ENCODE data around the gene CILP.

The CILP gene

GRCh38 chr15:65221697-65222096 lies 10.4 kb upstream of the CILP start:
- DNase-seq, result no peak

GRCh38 chr15:65219137-65219536 lies 7.9 kb upstream of the CILP start:
- peak; percentile 28 for DNase-seq

GRCh38 chr15:65217526-65218482 lies 6.5 kb upstream of the CILP start:
- DNase-seq, result peak; percentile 26

GRCh38 chr15:65215496-65215895 lies 4.2 kb upstream of the CILP start:
- no peak for DNase-seq

GRCh38 chr15:65214010-65214409 lies 2.7 kb upstream of the CILP start:
- DNase-seq, result no peak

GRCh38 chr15:65213241-65213640 lies 2.0 kb upstream of the CILP start:
- no peak for DNase-seq

GRCh38 chr15:65212097-65212496 lies 824 bp upstream of the CILP start:
- DNase-seq, result peak; percentile 59

- no peak for DNase-seq
These were observed 259 bp upstream of the CILP start for GRCh38 chr15:65211482-65211982.

- DNase-seq, result no peak
These were observed 1.3 kb downstream of the CILP start for GRCh38 chr15:65209701-65210643.

GRCh38 chr15:65208647-65209046 lies 2.6 kb downstream of the CILP start:
- no peak for DNase-seq

GRCh38 chr15:65207280-65207840 lies 3.9 kb downstream of the CILP start:
- DNase-seq, result no peak

- no peak for DNase-seq
These were observed 4.5 kb downstream of the CILP start for GRCh38 chr15:65206750-65207149.

- DNase-seq, result no peak
These were observed 6.2 kb downstream of the CILP start for GRCh38 chr15:65204931-65205660.

GRCh38 chr15:65204236-65204930 lies 6.9 kb downstream of the CILP start:
- no peak for DNase-seq

GRCh38 chr15:65201918-65202317 lies 9.4 kb downstream of the CILP start:
- DNase-seq, result no peak

GRCh38 chr15:65198571-65198970 lies 12.7 kb downstream of the CILP start:
- DNase-seq, result no peak

- DNase-seq, result no peak
These were observed 14.0 kb downstream of the CILP start for GRCh38 chr15:65197337-65197645.

GRCh38 chr15:65196637-65197336 lies 14.5 kb downstream of the CILP start:
- no peak for DNase-seq

GRCh38 chr15:65195548-65195923 lies 15.7 kb downstream of the CILP start:
- no peak for DNase-seq

- no peak for DNase-seq
These were observed 16.3 kb downstream of the CILP start for GRCh38 chr15:65194826-65195547.

- no peak for DNase-seq
These were observed 19.3 kb downstream of the CILP start for GRCh38 chr15:65192016-65192415.

Measured in activated CD4-positive, alpha-beta T cell treated with anti-CD3 and anti-CD28 coated beads, Interleukin-2, Interleukin-6, amounts not matched to agents 100 ng/mL and 50 ng/mL, durations not matched to agents 16 hours and 8 hours (primary cell).